Measurements from ENCODE around the gene C1orf122.

The C1orf122 gene

GRCh38 chr1:37802439-37802838, 5.2 kb upstream of the C1orf122 start:
- no peak for DNase-seq

DNA sequence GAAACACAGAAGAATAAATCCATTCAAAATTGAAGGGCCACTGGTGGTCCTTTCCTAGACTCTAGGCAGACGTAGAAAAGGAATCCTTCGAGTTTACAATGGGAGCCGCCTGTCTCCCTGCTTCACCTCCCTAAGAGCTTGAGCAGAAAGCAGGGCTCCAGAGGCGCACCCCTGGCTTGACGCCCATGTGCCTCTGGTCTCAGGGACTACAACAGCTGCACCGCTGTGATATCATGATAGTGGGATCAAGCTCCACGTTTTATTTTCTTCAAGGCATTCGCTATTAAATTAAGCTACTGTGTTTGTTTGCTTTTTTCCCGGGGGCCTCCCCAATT, 403 bp upstream of the C1orf122 start:
- peak; percentile 44 for DNase-seq

DNA sequence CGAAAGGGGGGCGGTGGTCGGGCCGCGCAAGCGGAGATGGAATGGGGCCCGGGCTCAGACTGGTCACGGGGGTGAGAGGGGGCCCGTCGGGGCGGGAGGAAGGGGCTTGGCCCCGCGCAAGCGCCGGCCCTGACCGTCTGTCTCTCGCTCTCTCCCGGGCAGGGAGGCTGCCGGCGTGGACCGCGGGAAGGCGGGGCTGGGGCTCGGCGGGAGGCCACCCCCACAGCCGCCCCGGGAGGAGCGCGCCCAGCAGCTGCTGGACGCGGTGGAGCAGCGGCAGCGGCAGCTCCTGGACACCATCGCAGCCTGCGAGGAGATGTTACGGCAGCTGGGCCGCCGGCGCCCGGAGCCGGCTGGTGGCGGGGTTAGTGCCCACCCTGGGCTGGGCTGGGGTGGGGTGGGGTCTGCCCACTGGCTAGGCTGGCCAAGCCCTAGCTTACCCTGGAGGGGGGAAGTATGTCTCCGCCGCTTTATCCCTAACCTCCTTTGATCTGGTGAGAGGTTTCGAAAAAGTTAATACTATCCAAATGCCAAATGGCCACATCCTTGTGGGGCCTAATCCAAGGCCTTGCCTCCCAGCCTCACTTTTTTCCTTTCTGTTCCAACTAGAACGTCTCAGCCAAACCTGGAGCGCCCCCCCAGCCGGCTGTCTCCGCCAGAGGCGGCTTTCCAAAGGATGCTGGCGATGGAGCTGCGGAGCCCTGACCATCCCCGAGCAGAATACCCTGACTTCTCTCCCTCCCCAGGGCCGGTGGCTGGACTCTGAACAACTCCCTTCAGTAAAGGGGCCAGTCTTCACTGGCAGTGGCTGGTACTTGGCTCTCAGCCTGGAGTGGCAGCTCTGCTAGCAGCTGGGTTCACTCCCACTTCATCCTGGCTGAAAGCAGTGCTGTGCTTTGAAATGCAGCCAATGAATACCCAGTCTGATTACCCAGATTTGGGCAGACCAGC, 1.1 kb downstream of the C1orf122 start:
- peak; percentile 93 for DNase-seq

GRCh38 chr1:37809942-37810341, 2.4 kb downstream of the C1orf122 start:
- no peak for DNase-seq

- peak; percentile 93 for DNase-seq
These were observed 3.6 kb downstream of the C1orf122 start for GRCh38 chr1:37811027-37811655.

DNA sequence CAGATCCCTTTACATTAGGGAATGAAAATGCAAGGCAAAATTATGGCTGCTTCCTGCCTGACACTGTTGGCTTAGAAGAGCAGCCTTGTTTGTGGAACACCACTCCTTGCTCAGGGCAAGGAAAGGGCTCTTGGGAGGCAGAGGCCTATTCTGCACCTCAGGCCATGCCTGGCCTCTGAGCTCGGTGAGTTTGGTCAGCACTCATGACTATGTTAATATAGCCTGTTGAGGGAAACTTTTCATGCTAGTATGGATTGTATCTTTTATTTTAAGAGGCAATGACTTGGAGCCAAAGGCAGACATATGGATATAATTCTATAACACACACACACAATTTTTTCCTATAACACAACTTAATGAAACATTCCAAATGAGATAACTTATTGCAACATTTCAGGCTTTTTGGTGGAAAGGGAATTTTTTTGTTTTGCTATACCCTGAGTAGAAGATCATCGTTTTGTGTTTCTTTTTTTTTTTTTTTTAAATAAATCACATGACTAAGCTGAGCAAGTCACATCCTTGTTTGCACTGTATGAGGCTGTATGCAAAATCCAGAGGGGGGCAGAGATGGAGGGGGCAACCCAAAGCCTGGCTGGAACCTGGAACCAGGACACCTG, 6.0 kb downstream of the C1orf122 start:
- DNase-seq = no peak

DNA sequence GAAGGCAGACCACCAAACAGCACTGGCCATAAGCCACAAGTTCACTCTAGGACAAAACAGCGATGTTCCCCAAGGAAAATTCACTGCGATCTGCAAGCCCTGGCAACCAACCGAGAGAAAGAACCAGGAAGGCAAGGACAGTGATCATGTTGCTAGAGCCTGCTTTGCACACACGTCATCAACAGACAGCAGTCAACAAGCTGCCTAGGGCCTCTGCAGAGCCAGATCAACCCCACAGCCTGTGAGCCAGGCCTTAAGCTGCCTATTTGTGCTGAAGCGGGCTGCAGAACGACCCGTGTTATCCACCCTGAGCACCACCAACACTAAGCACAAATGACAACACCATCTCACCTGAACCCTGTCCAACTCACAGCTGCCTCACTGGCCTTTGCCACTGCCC, 6.7 kb downstream of the C1orf122 start:
- no peak for DNase-seq

GRCh38 chr1:37817481-37817880, 9.9 kb downstream of the C1orf122 start:
- DNase-seq = peak; percentile 74

GRCh38 chr1:37821481-37821880, 13.9 kb downstream of the C1orf122 start:
- no peak for DNase-seq

DNA sequence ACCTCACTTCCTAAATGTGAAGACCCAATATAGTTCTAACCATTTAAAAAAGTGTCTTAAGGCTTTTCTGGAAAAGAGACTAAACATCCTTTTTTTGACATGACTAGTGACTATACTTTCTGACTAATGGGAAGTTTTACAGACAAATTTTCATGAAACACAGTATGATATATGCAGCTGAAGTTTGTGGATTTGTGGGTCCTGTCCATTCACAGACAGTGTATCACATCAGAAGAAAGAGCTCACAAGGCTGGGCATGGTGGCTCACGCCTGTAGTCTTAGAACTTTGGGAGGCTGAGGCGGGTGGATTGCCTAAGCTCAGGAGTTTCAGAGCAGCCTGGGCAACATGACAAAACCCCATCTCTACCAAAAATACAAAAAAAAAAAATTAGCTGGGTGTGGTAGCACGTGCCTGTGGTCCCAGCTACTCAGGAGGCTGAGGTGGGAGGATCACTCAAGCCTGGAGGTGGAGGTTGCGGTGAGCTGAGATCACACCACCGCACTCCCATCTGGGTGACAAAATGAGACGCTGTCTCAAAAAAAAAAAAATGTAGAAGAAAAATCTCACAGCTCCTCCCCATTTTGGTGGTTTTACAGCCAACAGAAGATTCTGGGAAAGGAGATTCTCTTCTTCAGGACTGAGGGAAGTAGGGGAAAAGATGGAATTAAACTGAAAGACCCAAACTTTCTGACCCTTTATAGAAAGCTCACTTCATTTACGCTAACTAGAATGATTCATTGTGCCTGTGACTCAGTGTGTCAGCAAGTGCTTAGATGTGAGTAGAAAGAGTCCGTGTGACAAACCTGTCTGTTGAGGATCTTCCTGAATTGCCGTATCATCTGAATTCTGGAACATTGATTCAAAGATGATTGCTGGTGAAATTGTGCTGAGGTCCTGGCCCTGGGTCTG, 15.6 kb downstream of the C1orf122 start:
- no peak for DNase-seq

DNA sequence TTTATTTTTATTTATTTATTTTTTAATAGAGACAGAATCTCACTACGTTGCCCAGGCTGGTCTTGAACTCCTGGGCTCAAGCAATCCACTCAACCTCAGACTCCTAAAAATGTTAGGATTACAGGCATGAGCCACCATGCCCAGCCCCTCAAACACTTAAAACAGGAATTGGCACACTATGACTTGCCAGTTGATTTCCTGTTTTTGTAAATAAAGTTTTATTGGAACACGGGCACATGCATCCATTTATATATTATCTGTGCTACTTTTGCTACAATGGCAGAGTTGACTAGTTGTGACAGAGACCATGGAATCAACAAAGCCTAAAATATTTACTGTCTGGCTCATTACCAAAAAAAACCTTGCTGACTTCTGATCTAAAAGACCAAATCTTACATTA, 16.4 kb downstream of the C1orf122 start:
- no peak for DNase-seq

DNA sequence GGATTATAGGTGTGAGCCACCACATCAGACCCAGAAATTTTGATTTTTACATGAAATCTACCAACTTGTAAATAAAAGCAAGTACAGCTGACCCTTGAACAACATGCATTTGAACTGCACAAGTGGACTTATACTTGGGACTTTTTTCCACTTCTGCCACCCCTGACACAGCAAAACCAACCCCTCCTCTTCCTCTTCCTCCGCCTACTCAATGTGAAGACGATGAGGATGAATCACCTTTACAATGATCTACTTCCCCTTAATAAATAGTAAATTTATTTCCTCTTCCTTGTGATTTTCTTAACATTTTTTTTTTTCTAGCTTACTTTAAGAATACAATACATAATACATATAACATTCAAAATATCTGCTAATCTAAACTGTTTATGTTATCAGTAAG, 17.9 kb downstream of the C1orf122 start:
- DNase-seq = no peak

GRCh38 chr1:37828410-37829074, 21.0 kb downstream of the C1orf122 start:
- no peak for DNase-seq

GRCh38 chr1:37831109-37831508, 23.5 kb downstream of the C1orf122 start:
- no peak for DNase-seq

GRCh38 chr1:37831809-37832208, 24.2 kb downstream of the C1orf122 start:
- DNase-seq = no peak

GRCh38 chr1:37836788-37837187, 29.2 kb downstream of the C1orf122 start:
- DNase-seq = no peak

- DNase-seq = no peak
These were observed 32.1 kb downstream of the C1orf122 start for GRCh38 chr1:37839676-37840075.

- no peak for DNase-seq
These were observed 33.1 kb downstream of the C1orf122 start for GRCh38 chr1:37840711-37841110.

DNA sequence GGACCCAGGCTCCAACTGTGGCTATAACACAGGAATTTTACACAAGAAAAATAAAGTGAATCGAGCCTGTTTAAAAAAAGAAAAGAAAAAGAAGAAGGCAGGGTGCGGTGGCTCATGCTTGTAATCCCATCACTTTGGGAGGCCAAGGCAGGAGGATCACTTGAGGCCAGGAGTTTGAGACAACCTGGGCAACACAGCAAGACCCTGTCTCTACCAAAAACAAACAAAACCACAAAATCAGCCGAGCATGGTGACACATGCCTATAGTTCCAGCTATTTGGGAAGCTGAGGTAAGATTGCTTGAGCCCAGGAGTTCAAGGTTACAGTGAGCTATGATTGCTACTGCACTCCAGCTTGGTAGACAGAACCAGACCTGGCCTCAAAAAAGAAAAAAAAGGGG, 34.1 kb downstream of the C1orf122 start:
- DNase-seq = no peak

GRCh38 chr1:37844536-37844935, 36.9 kb downstream of the C1orf122 start:
- DNase-seq = no peak

DNA sequence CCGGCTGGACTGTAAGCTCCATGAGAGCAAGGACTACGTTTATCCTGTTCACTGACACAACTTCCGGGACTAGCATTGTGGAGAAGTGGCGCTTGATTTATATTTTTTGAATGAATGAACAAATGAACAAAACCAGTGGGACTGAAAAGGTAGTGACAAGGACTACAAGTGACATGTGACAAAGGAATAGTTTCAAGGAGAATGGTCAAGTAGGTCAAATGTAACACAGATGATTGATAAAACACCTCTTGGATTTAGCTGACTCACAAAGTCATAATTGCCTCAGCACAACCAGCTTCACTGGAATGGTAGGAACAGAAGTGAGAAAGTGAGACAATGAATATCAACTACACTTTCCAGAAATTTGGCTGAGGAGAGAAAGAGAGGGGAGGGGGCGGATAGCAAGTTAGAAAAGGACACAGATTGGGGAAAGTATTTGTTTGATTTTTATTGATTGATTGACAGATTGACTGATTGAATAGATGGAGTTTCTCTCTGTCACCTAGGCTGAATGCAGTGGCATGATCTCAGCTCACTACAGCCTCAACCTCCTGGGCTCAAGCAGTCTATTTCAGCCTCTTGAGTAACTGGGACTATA, 37.6 kb downstream of the C1orf122 start:
- no peak for DNase-seq

DNA sequence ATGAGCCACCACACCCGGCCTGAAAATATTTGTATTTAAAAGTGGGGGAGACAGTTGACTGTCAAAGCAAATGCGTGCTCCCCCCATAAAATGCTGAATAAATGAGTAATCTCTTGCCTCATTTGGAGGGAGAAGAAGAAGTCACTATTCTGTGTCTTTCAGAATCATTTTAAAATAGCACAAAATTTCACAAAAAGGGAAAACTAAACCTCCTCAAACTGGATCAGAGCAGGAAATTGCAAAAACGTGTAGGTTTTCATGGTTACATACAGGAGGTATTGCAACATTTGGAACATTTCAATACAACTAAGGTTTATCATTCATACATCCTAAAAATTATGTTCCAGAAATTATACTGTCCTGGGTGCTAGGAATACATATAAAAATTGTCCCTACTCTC, 38.2 kb downstream of the C1orf122 start:
- DNase-seq = no peak
